ENCODE results near the gene FRG2C.
"Not testable (repeated sequence)": the region's sequence is repeated elsewhere in the genome, so short reads cannot be mapped to it uniquely, and the experiment has no call there.

- not testable (repeated sequence) for TF ChIP-seq CTCF, POLR2A, POLR2AphosphoS5 (IDR thresholded peaks at IDR 0.05)
Measured at GRCh38 chr3:75667757-75668701, 3.9 kb downstream of the FRG2C start.
